Astrocyte of the spinal cord (primary cell): Measurements from ENCODE around the gene GNG7.
A peak's percentile ranks its signal among the peaks of the same experiment; 100 is the strongest.

Experiments used
- DNase-seq: peaks from one replicate; pipeline ENCODE4 v3.0.0; 2011; ENCODE audit warnings: low read depth, low spot score
- H3K4me3 ChIP-seq: 2 replicates; pipeline ENCODE4 v1.5.1; 2011; ENCODE audit warnings: low read depth, mild to moderate bottlenecking, low read length, moderate library complexity
- in situ Hi-C: cut with HindIII; loops from 2 replicates; pipeline ENCODE4 v1.10.0; 2017; ENCODE audit warnings: low sequenced_read_pairs
- TF ChIP-seq, protein P1 (sequence below): IDR thresholded peaks from 2 replicates; pipeline ENCODE4 v1.5.1; 2012; ENCODE audit warnings: low read depth, mild to moderate bottlenecking, low read length, inconsistent platforms

GNG7 gene

DNA sequence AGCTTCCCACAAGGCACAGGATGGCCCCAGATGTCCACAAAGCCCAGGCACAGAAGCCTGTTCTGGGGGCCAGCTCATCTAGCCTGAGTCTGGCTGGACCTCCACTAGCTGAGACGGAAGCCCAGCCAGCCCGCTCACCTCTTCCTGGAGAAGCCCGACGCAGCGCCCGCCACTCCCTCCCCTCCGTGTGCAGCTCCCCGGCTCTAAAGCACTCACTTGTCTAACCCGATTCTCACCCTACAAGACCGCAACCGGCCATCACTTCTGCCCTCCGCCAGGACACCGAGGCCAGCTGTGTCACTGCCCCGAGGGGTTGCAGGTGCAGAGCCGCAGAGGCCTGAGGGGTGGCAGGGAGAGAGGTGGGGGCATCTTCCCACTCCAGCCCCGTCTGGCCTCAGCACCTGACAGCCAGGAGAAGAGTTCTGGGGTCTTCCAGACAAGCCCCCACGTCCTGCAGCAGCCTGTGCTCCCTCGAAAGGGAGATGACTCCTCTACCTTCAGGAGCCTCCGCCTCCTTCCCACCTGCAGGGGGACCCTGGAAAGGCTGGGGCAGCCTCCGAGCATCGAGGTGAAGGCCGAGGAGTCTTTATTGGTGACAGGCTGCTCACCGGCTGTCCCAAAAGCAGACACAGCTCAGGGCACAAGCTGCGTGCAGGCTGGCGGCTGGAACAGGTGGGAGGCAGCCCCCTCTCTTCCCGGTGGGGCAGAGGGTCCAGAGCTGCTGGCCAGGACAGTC, 24.6 kb upstream of the GNG7 start:
- no peak overlapping the region for H3K4me3 ChIP-seq
- TF ChIP-seq, protein P1, sequence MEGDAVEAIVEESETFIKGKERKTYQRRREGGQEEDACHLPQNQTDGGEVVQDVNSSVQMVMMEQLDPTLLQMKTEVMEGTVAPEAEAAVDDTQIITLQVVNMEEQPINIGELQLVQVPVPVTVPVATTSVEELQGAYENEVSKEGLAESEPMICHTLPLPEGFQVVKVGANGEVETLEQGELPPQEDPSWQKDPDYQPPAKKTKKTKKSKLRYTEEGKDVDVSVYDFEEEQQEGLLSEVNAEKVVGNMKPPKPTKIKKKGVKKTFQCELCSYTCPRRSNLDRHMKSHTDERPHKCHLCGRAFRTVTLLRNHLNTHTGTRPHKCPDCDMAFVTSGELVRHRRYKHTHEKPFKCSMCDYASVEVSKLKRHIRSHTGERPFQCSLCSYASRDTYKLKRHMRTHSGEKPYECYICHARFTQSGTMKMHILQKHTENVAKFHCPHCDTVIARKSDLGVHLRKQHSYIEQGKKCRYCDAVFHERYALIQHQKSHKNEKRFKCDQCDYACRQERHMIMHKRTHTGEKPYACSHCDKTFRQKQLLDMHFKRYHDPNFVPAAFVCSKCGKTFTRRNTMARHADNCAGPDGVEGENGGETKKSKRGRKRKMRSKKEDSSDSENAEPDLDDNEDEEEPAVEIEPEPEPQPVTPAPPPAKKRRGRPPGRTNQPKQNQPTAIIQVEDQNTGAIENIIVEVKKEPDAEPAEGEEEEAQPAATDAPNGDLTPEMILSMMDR: no peak
- DNase-seq: no peak
- in situ Hi-C loops: no loop called here

DNA sequence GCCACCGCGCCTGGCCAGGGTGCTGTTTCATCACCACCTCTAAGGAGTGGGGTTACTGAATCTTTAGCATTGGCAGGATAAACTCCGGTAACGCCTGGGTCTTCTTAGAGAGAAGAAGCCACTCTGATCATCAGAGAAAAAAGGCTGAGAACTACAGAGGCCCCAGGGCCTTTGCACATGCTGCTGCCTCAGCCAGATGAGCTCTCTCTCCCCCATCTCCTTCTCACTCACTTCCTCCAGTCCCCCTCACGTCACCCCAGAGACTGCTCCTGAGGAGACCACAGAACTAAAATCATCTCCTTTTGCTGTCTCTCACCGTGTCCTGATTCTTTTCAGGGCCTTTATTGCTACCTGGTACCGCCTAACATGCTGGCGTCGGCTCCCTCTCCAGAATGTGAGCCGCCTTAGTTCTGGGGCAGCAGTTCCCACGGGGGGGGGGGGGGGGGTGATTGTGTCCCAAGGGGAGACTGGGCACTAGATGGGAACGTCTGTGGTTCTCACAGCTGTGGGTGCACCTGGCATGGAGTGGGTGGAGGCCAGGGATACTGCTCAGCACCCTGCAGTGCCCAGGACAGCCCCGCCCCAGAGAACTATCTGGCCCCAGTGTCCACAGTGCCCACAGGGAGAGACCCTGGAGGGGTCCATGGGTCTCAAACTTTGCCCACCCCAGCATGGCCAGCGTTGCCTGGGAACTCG, 23.8 kb upstream of the GNG7 start:
- TF ChIP-seq, protein P1: no peak
- H3K4me3 ChIP-seq: no peak overlapping the region
- no peak for DNase-seq
- in situ Hi-C loops: no loop called here

DNA sequence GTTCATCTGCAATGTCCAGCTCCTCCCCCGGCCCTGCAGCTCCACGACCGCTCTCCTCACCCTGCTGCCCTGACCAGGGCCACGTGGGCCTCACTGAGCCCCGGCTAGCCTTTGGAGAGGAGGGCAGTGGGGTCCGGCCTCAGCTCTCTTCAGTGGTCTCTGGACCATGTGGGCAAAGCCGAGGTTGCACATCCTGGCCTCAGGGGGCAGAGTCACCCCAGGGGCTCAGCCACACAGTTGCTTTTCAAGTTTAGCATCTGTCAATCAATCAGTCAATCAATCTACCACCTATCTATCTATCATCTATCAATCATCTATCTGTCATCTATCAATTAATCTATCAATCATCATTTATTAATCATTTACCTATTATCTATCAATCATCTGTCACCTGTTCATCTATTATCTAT, 21.7 kb upstream of the GNG7 start:
- in situ Hi-C loops: no loop called here
- no peak for DNase-seq
- TF ChIP-seq, protein P1: peak; percentile 6
- H3K4me3 ChIP-seq: no peak overlapping the region

DNA sequence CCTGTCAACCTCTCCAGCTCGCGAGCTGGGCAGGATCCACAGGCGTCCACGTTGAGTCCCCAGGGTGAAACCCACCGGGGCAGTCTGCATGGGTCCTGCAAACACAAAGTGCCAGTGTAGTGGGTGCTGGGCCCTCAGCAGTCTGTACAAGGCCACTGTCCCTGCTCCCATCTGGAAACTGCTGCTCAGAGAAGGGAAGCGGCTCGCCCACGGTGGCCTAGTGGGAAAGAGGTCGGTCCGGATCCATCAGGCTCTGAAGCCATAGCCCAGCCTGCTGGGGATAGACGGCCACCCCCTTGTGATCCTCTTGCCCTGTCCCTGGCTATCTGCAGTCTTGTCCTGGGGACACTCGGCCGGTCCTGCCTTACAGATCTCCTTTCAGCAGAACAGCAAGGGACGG, 21.3 kb upstream of the GNG7 start:
- DNase-seq: no peak
- H3K4me3 ChIP-seq: no peak overlapping the region
- in situ Hi-C loops: no loop called here
- TF ChIP-seq, protein P1: no peak

DNA sequence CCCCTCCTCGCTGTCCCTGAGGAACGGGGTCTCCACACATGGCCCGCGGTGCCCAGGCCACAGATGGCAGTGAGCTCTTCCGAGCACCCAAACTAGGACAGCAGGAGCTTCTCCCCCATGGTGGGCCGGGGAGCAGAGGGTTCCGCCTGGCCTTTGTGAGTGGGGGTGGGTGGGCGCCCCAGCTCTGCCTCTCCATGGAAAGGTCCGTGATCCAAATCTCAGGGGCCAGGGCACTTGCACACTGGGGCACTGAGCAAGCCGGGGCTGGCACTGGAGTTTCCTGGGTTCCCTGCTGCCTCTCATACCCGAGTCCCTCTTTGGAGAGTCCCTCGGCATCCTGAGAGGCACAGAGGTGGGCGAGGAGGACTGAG, 20.8 kb upstream of the GNG7 start:
- no peak overlapping the region for H3K4me3 ChIP-seq
- DNase-seq: no peak
- TF ChIP-seq, protein P1: no peak
- in situ Hi-C loops: no loop called here

DNA sequence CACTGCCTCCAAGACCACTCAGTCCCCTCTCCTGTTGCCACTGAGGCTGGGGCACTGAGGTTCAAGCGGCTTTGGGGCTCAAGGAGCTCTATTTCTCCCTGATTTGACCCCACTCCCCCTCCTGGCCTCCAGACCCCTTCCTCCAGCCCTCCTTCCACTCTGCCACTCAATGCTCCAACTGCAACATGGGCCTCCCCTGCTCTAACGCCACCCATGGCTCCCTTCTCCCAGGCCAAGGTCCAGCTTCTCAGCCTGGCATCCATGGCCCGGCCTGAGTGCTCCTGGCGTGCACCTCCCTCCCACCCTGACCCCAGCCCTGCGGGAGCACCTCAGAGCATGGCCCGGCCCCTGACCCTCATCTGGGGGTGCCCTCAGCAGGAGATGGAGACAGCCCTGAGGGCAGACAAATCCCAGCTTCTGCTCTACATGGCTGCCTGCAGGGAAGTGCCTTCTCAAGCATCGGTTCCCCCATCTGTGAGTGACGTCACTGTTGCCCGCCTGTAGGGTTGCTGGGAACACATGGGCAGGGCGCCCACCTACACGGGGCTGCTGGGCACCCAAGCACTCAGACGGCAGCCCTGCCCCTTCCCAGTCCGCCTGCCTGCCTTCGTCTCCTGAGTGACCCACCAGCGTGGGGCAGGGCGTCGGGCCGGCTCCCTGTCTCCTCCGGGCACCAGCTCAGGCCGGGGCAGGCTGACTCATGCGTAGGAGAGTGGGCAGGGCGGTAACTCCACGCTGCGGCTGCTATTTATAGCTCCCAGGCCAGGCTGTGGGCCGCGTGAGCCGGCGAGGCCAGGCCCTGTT, 20.2 kb upstream of the GNG7 start:
- DNase-seq: peak; percentile 54
- H3K4me3 ChIP-seq: no peak overlapping the region
- in situ Hi-C loops: no loop called here
- TF ChIP-seq, protein P1: no peak
